ENCODE data around the gene GSAP. TPM values are rescaled to one million over a fixed set of nuclear protein-coding genes. Genes with fewer than 3 reads are reported as not detected.
"Not testable (repeated sequence)": the region's sequence is repeated elsewhere in the genome, so short reads cannot be mapped to it uniquely, and the experiment has no call there.

Gene GSAP
- total and polyA plus RNA-seq, 7 donors: 1.3 to 4.2 (median 2.0) TPM

GRCh38 chr7:77456696-77457095, 40.5 kb upstream of the GSAP start:
- no peaks in the 10 kb centered on the region for H3K9me3 ChIP-seq
- ATAC-seq (no peak), DNase-seq (no peak)
- no peak overlapping the region for H3K4me3 ChIP-seq
- H3K36me3 ChIP-seq (ENCODE audit: insufficient read depth in 1 of 2, low read depth in 1 of 2): no peaks in the 10 kb centered on the region
- TF ChIP-seq CTCF (IDR thresholded peaks at IDR 0.05): no peak
- H3K27ac ChIP-seq: no peak overlapping the region
- intact Hi-C loops (cut with DNase I): no loop called here
- 40 to 57% (median 47%) methylated on average over 4 of the region's 4 CpGs for WGBS, 3 donors
- H3K4me1 ChIP-seq: no peaks in the 10 kb centered on the region
- no peaks in the 10 kb centered on the region for H3K27me3 ChIP-seq (ENCODE audit: insufficient read depth in 3 of 3, low read length in 2 of 3)

- intact Hi-C loops (cut with DNase I): no loop called here
- peak; percentile 42 to 89 (median 79) for ATAC-seq
- Histone ChIP-seq H3K27me3 (ENCODE audit: insufficient read depth in 3 of 3, low read length in 2 of 3) (no peaks in the 10 kb centered on the region), H3K36me3 (ENCODE audit: insufficient read depth in 1 of 2, low read depth in 1 of 2) (no peaks in the 10 kb centered on the region), H3K4me1 (no peaks in the 10 kb centered on the region), H3K4me3 (no peak overlapping the region), H3K9me3 (no peaks in the 10 kb centered on the region), H3K27ac (no peak overlapping the region)
- WGBS, 3 donors: 29 to 50% (median 30%) methylated on average over 3 of the region's 3 CpGs
- DNase-seq: peak; percentile 74 to 88
- TF ChIP-seq CTCF (IDR thresholded peaks at IDR 0.05): no peak
Observed at GRCh38 chr7:77455321-77455720, 39.2 kb upstream of the GSAP start.

GRCh38 chr7:77454802-77455201, 38.7 kb upstream of the GSAP start:
- TF ChIP-seq CTCF (IDR thresholded peaks at IDR 0.05): no peak
- Histone ChIP-seq H3K9me3 (no peaks in the 10 kb centered on the region), H3K27ac (no peak overlapping the region), H3K27me3 (ENCODE audit: insufficient read depth in 3 of 3, low read length in 2 of 3) (no peaks in the 10 kb centered on the region), H3K4me1 (no peaks in the 10 kb centered on the region), H3K36me3 (ENCODE audit: insufficient read depth in 1 of 2, low read depth in 1 of 2) (no peaks in the 10 kb centered on the region), H3K4me3 (no peak overlapping the region)
- no peak for DNase-seq
- no peak for ATAC-seq
- 65 to 80% (median 69%) methylated on average over 4 of the region's 4 CpGs for WGBS, 3 donors
- intact Hi-C loops (cut with DNase I): no loop called here

GRCh38 chr7:77453531-77453930, 37.4 kb upstream of the GSAP start:
- Histone ChIP-seq H3K27me3 (ENCODE audit: insufficient read depth in 3 of 3, low read length in 2 of 3) (no peaks in the 10 kb centered on the region), H3K27ac (no peak overlapping the region), H3K4me3 (no peak overlapping the region), H3K36me3 (ENCODE audit: insufficient read depth in 1 of 2, low read depth in 1 of 2) (no peaks in the 10 kb centered on the region), H3K9me3 (no peaks in the 10 kb centered on the region), H3K4me1 (no peaks in the 10 kb centered on the region)
- TF ChIP-seq CTCF (IDR thresholded peaks at IDR 0.05): no peak
- ATAC-seq: peak in 3 of 4 donors; percentile 27 to 74 (median 51)
- DNase-seq: no peak
- intact Hi-C loops (cut with DNase I): no loop called here
- WGBS, 3 donors: 6 to 12% (median 9%) methylated on average over 2 of the region's 2 CpGs

- H3K4me3 ChIP-seq; H3K36me3 ChIP-seq (ENCODE audit: insufficient read depth in 1 of 2, low read depth in 1 of 2); H3K27ac ChIP-seq; ATAC-seq; DNase-seq; intact Hi-C loops (cut with DNase I); H3K27me3 ChIP-seq (ENCODE audit: insufficient read depth in 3 of 3, low read length in 2 of 3); H3K9me3 ChIP-seq; H3K4me1 ChIP-seq: not testable (repeated sequence)
- 95 to 96% (median 95%) methylated on average over 6 of the region's 6 CpGs for WGBS, 3 donors
Observed at GRCh38 chr7:77451950-77452349, 35.8 kb upstream of the GSAP start.
